Body of pancreas (tissue), 4 donors: ENCODE data around the gene CD46. TPM values are rescaled to one million over a fixed set of nuclear protein-coding genes. Genes with fewer than 3 reads are reported as not detected.

Experiments used
- ATAC-seq: fragments of 150-250 bp; one replicate; pipeline ENCODE4 v1.9.1; 2016
- DNase-seq, 4 donors: peaks; one replicate each; pipeline ENCODE4 v3.0.0-alpha.2; 2019
- H3K27ac ChIP-seq, 4 donors: fragments of 200-600 bp; sonication (generic); 1 replicate in 3 of 4; 2 replicates in 1 of 4; pipeline versions ENCODE4 v1.5.1 to v1.6.1; 2016 to 2019; ENCODE audit warnings: mild to moderate bottlenecking in 1 of 4, mixed read lengths in 1 of 4, moderate library complexity in 1 of 4
- H3K27me3 ChIP-seq, 2 donors: fragments of 200-600 bp; sonication (generic); one replicate each; pipeline ENCODE4 v1.6.0; 2016; ENCODE audit warnings: mild to moderate bottlenecking in 1 of 2
- H3K36me3 ChIP-seq, 2 donors: fragments of 200-600 bp; sonication (generic); replicated peaks in 1 of 2; 2 replicates each; pipeline ENCODE4 v1.5.1; 2016; ENCODE audit warnings: low read depth in 2 of 2; ENCODE audit not compliant: insufficient read depth in 1 of 2
- H3K4me1 ChIP-seq: fragments of 200-600 bp; sonication (generic); one replicate; pipeline ENCODE4 v1.6.0; 2016
- H3K4me3 ChIP-seq, 2 donors: fragments of 200-600 bp; sonication (generic); 1 replicate in 1 of 2; 2 replicates in 1 of 2; pipeline ENCODE4 v1.5.1; 2016 to 2019
- H3K9me3 ChIP-seq, 3 donors: fragments of 200-600 bp; sonication (generic); 1 replicate in 2 of 3; 2 replicates in 1 of 3; pipeline ENCODE4 v1.5.1; 2016
- POLR2A ChIP-seq, 3 donors: fragments of 450-650 bp; IDR thresholded peaks; one replicate each; pipeline ENCODE4 v1.6.1; 2016; ENCODE audit warnings: antibody characterized with exemption in 3 of 3, mild to moderate bottlenecking in 2 of 3
- WGBS, 2 donors: methylation state at CpG; one replicate each; pipeline ENCODE4 v1.1.5; 2017; 5-methylcytosine and 5-hydroxymethylcytosine counted together
- intact Hi-C: fragments of 100-400 bp; cut with DNase I; formaldehyde crosslinking; loops from one replicate; pipeline ENCODE4 v1.15.1; 2023
- total RNA-seq, 2 donors: library from RNA; depleted of rRNA; stranded (reverse); fragments of >200 nt; gene quantifications; one replicate each; pipeline ENCODE4 v1.1.0, GENCODE V29; 2016
- TF ChIP-seq, protein P1 (sequence below), 7 experiments: fragments of 450-650 bp in 4 of 7; fragments of 200-600 bp in 3 of 7; sonication (generic) in 3 of 7; IDR thresholded peaks; one replicate each; pipeline ENCODE4 v1.5.1; 2016 to 2019; ENCODE audit warnings: antibody characterized with exemption in 7 of 7

CD46 gene
- total RNA-seq, 2 donors from 2014 or later, result 162 to 175 TPM

DNA sequence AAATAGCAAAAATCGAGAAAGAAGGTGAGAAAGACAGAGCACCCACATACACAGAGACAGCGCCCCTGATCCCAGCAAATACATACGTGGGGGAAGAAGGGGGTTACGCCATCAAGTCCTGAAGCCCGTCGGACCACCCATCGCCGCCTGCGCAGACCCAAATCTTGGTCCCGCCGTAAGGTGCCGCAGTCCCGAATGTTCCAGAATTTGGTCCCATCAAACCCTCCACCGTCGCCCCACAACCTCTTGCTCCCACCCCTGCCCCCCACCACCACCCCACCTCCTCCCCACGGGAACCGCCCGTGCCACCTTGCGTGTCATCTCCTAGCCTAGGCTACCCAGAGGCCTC lies 71.7 kb downstream of the CD46 start:
- Histone ChIP-seq H3K4me1 (peaks cover 77% of the 10 kb centered on the region), H3K27ac (peak overlapping the region; percentile 97 to 99 (median 98)), H3K4me3 (peak overlapping the region; percentile 50 to 55), H3K27me3 (no peaks in the 10 kb centered on the region), H3K9me3 (no peaks in the 10 kb centered on the region), H3K36me3 (peaks cover 0 to 2% of the 10 kb centered on the region in 2 donors)
- 17 to 26% methylated on average over 15 to 19 of the region's 19 CpGs for WGBS, 2 donors
- no peak for TF ChIP-seq POLR2A (IDR thresholded peaks at IDR 0.05)
- TF ChIP-seq, protein P1, sequence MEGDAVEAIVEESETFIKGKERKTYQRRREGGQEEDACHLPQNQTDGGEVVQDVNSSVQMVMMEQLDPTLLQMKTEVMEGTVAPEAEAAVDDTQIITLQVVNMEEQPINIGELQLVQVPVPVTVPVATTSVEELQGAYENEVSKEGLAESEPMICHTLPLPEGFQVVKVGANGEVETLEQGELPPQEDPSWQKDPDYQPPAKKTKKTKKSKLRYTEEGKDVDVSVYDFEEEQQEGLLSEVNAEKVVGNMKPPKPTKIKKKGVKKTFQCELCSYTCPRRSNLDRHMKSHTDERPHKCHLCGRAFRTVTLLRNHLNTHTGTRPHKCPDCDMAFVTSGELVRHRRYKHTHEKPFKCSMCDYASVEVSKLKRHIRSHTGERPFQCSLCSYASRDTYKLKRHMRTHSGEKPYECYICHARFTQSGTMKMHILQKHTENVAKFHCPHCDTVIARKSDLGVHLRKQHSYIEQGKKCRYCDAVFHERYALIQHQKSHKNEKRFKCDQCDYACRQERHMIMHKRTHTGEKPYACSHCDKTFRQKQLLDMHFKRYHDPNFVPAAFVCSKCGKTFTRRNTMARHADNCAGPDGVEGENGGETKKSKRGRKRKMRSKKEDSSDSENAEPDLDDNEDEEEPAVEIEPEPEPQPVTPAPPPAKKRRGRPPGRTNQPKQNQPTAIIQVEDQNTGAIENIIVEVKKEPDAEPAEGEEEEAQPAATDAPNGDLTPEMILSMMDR (IDR thresholded peaks at IDR 0.05), result no peak
- ATAC-seq, result no peak
- intact Hi-C loops, result no loop called here
- DNase-seq, result no peak

DNA sequence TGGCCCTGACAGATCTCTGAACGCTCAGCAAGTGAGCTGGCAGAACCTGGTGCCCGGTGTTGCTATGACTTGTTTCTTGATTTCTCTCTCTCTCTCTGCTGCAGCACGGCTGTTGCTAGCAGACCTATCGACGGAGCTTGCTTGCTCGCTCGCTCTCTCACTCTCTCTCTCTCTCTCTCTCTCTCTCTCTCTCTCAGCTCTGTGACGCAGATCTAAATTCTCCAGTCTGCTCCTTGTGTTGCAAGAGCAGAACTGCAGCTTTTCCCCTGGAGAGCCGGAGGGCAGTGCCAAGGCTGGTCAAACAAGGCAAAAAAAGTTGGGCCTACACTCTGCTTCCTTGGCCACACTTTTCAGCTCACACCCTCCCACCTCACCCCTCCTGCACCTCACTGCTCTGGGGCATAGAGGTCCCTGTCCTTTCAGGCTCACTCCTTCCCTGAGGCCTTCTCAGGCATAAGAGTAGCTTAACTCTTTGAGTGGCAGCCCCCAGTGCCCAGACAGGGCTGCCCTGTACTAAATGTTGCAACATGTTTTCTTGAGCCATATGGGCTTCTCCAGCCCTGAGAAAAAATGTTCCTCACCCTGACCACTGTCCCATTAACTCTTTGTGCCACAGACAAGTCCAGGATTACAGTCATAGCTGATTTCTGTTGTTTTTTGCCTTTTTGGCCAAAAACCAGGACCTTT lies 72.2 kb downstream of the CD46 start:
- WGBS, 2 donors, result 2 to 4% methylated on average over 9 of the region's 9 CpGs
- intact Hi-C loops, result no loop called here
- peaks cover 77% of the 10 kb centered on the region for H3K4me1 ChIP-seq

DNA sequence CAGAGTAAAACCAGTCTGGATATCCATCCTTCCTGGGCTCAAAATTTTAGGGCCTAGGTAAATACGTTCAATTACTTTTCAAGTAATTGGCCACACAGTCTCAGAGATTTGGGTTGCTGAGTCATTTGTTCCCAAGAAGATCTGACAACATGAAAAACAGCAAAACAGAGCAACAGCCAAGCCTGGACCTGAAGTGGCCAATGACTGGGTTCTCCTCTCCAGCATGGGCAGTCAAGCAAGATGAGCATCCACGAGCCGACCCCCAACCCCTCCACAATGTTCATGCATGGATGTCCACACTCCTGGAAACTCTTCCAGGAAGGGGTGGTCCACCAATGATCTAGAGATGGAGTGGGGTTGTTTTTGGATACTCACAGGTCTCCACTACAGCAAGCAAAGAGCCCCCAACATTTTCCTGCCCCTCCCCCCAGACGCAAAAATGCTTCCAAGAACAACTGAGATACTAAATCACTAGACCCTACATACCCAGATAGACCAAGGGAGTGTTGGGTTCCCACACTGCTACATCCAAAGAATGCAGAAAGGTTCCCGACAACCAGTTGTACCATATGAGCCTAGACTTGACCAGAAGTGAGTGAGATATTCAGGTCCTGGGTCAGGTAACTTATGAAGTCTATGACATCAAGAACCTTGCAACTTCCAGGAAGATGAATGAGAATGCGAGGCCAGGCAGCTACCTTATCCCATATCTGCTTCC lies 73.0 kb downstream of the CD46 start:
- ATAC-seq (no peak), DNase-seq (no peak)
- intact Hi-C loops, result no loop called here
- Histone ChIP-seq H3K4me1 (peaks cover 71% of the 10 kb centered on the region), H3K27ac (peak overlapping the region; percentile 97 to 99 (median 98)), H3K9me3 (no peaks in the 10 kb centered on the region), H3K4me3 (no peak overlapping the region), H3K27me3 (no peaks in the 10 kb centered on the region), H3K36me3 (no peaks in the 10 kb centered on the region)
- TF ChIP-seq, protein P1 (IDR thresholded peaks at IDR 0.05), result no peak
- no peak for TF ChIP-seq POLR2A (IDR thresholded peaks at IDR 0.05)
- WGBS, 2 donors, result 78 to 83% methylated on average over 6 of the region's 6 CpGs

More for the DNA sequence above, 72.2 kb downstream of the CD46 start:
- TF ChIP-seq POLR2A (IDR thresholded peaks at IDR 0.05), result peak; percentile 86 to 99 (median 99)
- TF ChIP-seq, protein P1 (IDR thresholded peaks at IDR 0.05), result peak; percentile 35 to 100 (median 97)
- Histone ChIP-seq H3K4me3 (peak overlapping the region; percentile 50 to 55), H3K36me3 (no peaks in the 10 kb centered on the region), H3K27me3 (no peaks in the 10 kb centered on the region), H3K27ac (peak overlapping the region; percentile 97 to 99 (median 98)), H3K9me3 (no peaks in the 10 kb centered on the region)
- ATAC-seq, result peak; percentile 70
- peak; percentile 89 to 96 (median 92) for DNase-seq

DNA sequence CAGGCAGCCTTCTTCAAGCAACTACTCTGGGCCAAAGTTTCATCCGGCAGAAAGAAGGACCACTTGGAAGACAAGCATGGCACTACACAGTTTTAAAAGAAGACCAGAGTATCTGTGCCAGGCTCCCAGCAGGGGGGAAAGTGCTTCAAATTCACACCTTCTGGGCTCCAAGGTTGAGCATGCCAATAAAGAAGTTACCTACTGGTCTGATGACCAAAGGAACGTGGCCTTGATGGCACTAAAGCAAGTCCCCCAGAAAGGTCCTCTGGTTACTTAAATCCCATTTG lies 73.5 kb downstream of the CD46 start:
- Histone ChIP-seq H3K27ac (peak overlapping the region; percentile 97 to 99 (median 98)), H3K27me3 (no peaks in the 10 kb centered on the region), H3K9me3 (no peaks in the 10 kb centered on the region), H3K4me1 (peaks cover 69% of the 10 kb centered on the region), H3K4me3 (no peak overlapping the region), H3K36me3 (no peaks in the 10 kb centered on the region)
- intact Hi-C loops, result no loop called here
- WGBS, 2 donors, result 83 to 85% methylated on average over 2 of the region's 2 CpGs
- TF ChIP-seq, protein P1 (IDR thresholded peaks at IDR 0.05), result no peak
- TF ChIP-seq POLR2A (IDR thresholded peaks at IDR 0.05), result no peak
- ATAC-seq, result no peak
- DNase-seq, result no peak
